ENCODE measurements around the gene WIZ.
"Not testable (repeated sequence)": the region's sequence is repeated elsewhere in the genome, so short reads cannot be mapped to it uniquely, and the experiment has no call there.

WIZ gene

GRCh38 chr19:15485768-15486167 is 36.0 kb upstream of the WIZ start:
- WGBS (ENCODE audit: insufficient coverage), result 100% methylated on average over 5 of the region's 5 CpGs
- not testable (repeated sequence) for H3K9me3 ChIP-seq (ENCODE audit: control extremely low read depth in 1 of 5, control insufficient read depth in 4 of 5, insufficient read depth in 2 of 5, low read depth in 1 of 5, low read length in 4 of 5); H3K36me3 ChIP-seq (ENCODE audit: control insufficient read depth in 4 of 4, insufficient read depth in 4 of 4, low read length in 3 of 4); H3K27me3 ChIP-seq (replicated peaks in 2 of 5; ENCODE audit: control insufficient read depth in 4 of 5, insufficient read depth in 5 of 5, low read length in 4 of 5); H3K4me3 ChIP-seq (ENCODE audit: control insufficient read depth in 1 of 7, extremely low read depth in 1 of 7, insufficient read depth in 4 of 7, low read depth in 2 of 7, low read length in 6 of 7); H3K4me1 ChIP-seq (ENCODE audit: control extremely low read depth in 1 of 4, control insufficient read depth in 4 of 4, insufficient read depth in 4 of 4, low read length in 3 of 4); H3K27ac ChIP-seq (ENCODE audit: insufficient read depth in 1 of 2, low read depth in 1 of 2, low read length in 2 of 2, poor library complexity in 1 of 2, severe bottlenecking in 2 of 2); DNase-seq
- ChIA-PET POLR2A (interaction anchor here (0.7 kb wide), 1 partner anchor 17 kb away, joined by 3 read pairs; no protein-coding TSS in a partner anchor), CTCF (interaction anchor here (0.6 to 0.8 kb wide), 3 partner anchors 46 to 67 kb away, joined by 3 to 4 read pairs (median 3); partner anchors contain the start of gene AKAP8L)

GRCh38 chr19:15480996-15481395 is 31.2 kb upstream of the WIZ start:
- CTCF ChIA-PET, result interaction anchor here (0.9 to 8.8 kb wide), 9 partner anchors 10 to 97 kb away, joined by 3 to 76 read pairs (median 7); partner anchors contain the start of genes AKAP8L and RASAL3
- not testable (repeated sequence) for DNase-seq; H3K27ac ChIP-seq (ENCODE audit: insufficient read depth in 1 of 2, low read depth in 1 of 2, low read length in 2 of 2, poor library complexity in 1 of 2, severe bottlenecking in 2 of 2); H3K36me3 ChIP-seq (ENCODE audit: control insufficient read depth in 4 of 4, insufficient read depth in 4 of 4, low read length in 3 of 4); H3K9me3 ChIP-seq (ENCODE audit: control extremely low read depth in 1 of 5, control insufficient read depth in 4 of 5, insufficient read depth in 2 of 5, low read depth in 1 of 5, low read length in 4 of 5); H3K27me3 ChIP-seq (replicated peaks in 2 of 5; ENCODE audit: control insufficient read depth in 4 of 5, insufficient read depth in 5 of 5, low read length in 4 of 5); H3K4me3 ChIP-seq (ENCODE audit: control insufficient read depth in 1 of 7, extremely low read depth in 1 of 7, insufficient read depth in 4 of 7, low read depth in 2 of 7, low read length in 6 of 7)
- WGBS (ENCODE audit: insufficient coverage), result 100% methylated on average over 1 of the region's 7 CpGs
- H3K4me1 ChIP-seq (ENCODE audit: control extremely low read depth in 1 of 4, control insufficient read depth in 4 of 4, insufficient read depth in 4 of 4, low read length in 3 of 4), result peaks cover 0 to 16% (median 12%) of the 10 kb centered on the region in 4 experiments
- POLR2A ChIA-PET, result interaction anchor here (1.8 kb wide), 1 partner anchor 18 kb away, joined by 7 read pairs; no protein-coding TSS in a partner anchor

DNA sequence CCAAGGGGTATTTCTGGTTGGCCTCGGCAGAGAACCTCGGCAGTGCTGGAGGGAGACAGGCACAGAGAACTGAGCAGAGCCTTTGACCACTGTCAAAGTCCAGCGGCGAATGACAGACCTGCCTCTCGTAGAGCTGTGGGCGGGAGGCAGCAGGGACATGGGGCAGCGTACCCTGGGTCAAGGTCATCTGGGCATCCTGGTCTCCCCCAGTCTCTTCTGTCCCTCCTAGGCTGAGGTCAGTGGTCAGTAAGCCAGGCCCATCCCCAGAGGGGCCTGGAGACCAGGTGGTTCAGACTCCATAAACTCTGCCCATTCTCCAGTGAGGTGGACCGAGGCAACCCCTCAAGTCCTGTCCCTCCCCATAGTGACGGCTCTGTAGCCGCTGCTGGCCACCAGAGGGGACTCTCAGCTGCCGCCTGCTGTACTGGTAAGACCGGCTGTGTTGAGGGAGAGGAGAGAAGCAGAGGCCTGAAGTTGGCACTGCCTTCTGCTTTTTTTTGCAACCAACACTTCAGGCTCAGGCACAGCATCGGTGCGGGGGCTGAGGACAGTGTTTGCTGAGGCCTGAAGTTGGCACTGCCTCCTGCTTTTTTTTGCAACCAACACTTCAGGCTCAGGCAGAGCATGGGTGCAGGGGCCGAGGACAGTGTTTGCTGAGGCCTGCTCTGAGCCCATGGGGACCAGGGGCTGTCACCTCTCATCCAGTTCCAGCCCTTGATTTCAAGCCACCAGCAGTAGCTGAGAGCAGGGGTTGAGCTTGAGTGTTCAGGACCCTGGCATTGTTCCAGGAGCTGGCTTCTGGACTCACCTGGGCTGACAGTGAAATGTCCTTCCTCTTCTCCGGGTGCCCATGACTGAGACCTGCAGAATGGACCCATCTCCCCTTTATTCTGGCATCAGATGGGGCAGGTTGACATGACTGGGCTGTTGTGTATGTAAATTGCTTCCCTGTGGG is 29.9 kb upstream of the WIZ start, which contains the start of gene PGLYRP2:
Gene PGLYRP2 (minus strand): TSS at position 111 of the 955 bp plus-strand sequence. CDS start 130 bp downstream, outside the sequence.
- CTCF ChIA-PET, result interaction anchor here (0.6 to 8.8 kb wide), 19 partner anchors 9 to 105 kb away, joined by 3 to 76 read pairs (median 4); partner anchors contain the start of genes AKAP8L and RASAL3
- DNase-seq, result peak; percentile 71 to 85 (median 83)
- 63% methylated on average over 12 of the region's 16 CpGs for WGBS (ENCODE audit: insufficient coverage)
- H3K4me3 ChIP-seq (ENCODE audit: control insufficient read depth in 1 of 7, extremely low read depth in 1 of 7, insufficient read depth in 4 of 7, low read depth in 2 of 7, low read length in 6 of 7), result no peak within 1 kb of the TSS
- H3K9me3 ChIP-seq (ENCODE audit: control extremely low read depth in 1 of 5, control insufficient read depth in 4 of 5, insufficient read depth in 2 of 5, low read depth in 1 of 5, low read length in 4 of 5), result peaks cover 0 to 8% (median 4%) of the 10 kb centered on the region in 5 experiments
- peaks cover 0 to 17% (median 15%) of the 10 kb centered on the region in 4 experiments for H3K4me1 ChIP-seq (ENCODE audit: control extremely low read depth in 1 of 4, control insufficient read depth in 4 of 4, insufficient read depth in 4 of 4, low read length in 3 of 4)
- H3K27me3 ChIP-seq (replicated peaks in 2 of 5; ENCODE audit: control insufficient read depth in 4 of 5, insufficient read depth in 5 of 5, low read length in 4 of 5), result no peaks in the 10 kb centered on the region
- POLR2A ChIA-PET, result interaction anchor here (1.1 to 1.8 kb wide), 3 partner anchors 15 to 61 kb away, joined by 3 to 7 read pairs (median 3); partner anchors contain the start of genes AKAP8L and RASAL3
- H3K27ac ChIP-seq (ENCODE audit: insufficient read depth in 1 of 2, low read depth in 1 of 2, low read length in 2 of 2, poor library complexity in 1 of 2, severe bottlenecking in 2 of 2), result no peak within 1 kb of the TSS
- H3K36me3 ChIP-seq (ENCODE audit: control insufficient read depth in 4 of 4, insufficient read depth in 4 of 4, low read length in 3 of 4), result no peaks in the 10 kb centered on the region

- peaks cover 0 to 8% (median 4%) of the 10 kb centered on the region in 5 experiments for H3K9me3 ChIP-seq (ENCODE audit: control extremely low read depth in 1 of 5, control insufficient read depth in 4 of 5, insufficient read depth in 2 of 5, low read depth in 1 of 5, low read length in 4 of 5)
- ChIA-PET POLR2A (interaction anchor here (0.8 kb wide), 1 partner anchor 9 kb away, joined by 4 read pairs; no protein-coding TSS in a partner anchor), CTCF (interaction anchor here (1.0 to 8.8 kb wide), 6 partner anchors 9 to 84 kb away, joined by 3 to 76 read pairs (median 5); partner anchors contain the start of gene AKAP8L)
These were observed 26.6 kb upstream of the WIZ start for GRCh38 chr19:15476325-15476724.

DNA sequence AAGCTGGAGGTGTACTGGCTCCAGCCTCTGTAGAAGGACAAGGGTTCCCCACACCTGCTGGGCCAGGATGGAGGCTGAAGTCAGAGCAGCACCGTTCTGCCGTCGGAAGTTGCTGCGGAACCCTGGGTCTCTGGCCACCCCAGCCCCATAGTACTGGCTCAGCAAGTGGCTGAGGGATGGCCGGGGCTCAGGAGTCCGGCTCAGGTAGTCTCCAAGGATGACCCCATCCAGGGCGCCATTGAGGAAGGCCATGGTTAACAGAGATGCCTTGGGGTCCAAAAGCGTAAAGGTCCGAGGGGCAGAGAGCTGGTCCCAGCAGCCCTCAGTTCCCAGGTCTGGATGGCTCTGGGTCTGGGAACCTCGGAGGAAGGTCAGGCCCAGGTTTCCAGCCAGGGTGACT is 25.9 kb upstream of the WIZ start:
- DNase-seq, result no peak
- peaks cover 0 to 8% (median 4%) of the 10 kb centered on the region in 5 experiments for H3K9me3 ChIP-seq (ENCODE audit: control extremely low read depth in 1 of 5, control insufficient read depth in 4 of 5, insufficient read depth in 2 of 5, low read depth in 1 of 5, low read length in 4 of 5)
- no peaks in the 10 kb centered on the region for H3K36me3 ChIP-seq (ENCODE audit: control insufficient read depth in 4 of 4, insufficient read depth in 4 of 4, low read length in 3 of 4)
- no peak overlapping the region for H3K4me3 ChIP-seq (ENCODE audit: control insufficient read depth in 1 of 7, extremely low read depth in 1 of 7, insufficient read depth in 4 of 7, low read depth in 2 of 7, low read length in 6 of 7)
- H3K4me1 ChIP-seq (ENCODE audit: control extremely low read depth in 1 of 4, control insufficient read depth in 4 of 4, insufficient read depth in 4 of 4, low read length in 3 of 4), result peaks cover 0 to 19% (median 15%) of the 10 kb centered on the region in 4 experiments
- H3K27ac ChIP-seq (ENCODE audit: insufficient read depth in 1 of 2, low read depth in 1 of 2, low read length in 2 of 2, poor library complexity in 1 of 2, severe bottlenecking in 2 of 2), result no peak overlapping the region
- POLR2A ChIA-PET, result no interaction called here
- H3K27me3 ChIP-seq (replicated peaks in 2 of 5; ENCODE audit: control insufficient read depth in 4 of 5, insufficient read depth in 5 of 5, low read length in 4 of 5), result no peaks in the 10 kb centered on the region
- CTCF ChIA-PET, result interaction anchor here (0.8 to 8.8 kb wide), 5 partner anchors 8 to 85 kb away, joined by 4 to 76 read pairs (median 5); no protein-coding TSS in a partner anchor
- WGBS (ENCODE audit: insufficient coverage), result 98% methylated on average over 10 of the region's 10 CpGs

More at GRCh38 chr19:15476325-15476724, 26.6 kb upstream of the WIZ start:
- peak in 2 of 3 donors; percentile 36 to 39 for DNase-seq
- H3K36me3 ChIP-seq (ENCODE audit: control insufficient read depth in 4 of 4, insufficient read depth in 4 of 4, low read length in 3 of 4), result no peaks in the 10 kb centered on the region
- peaks cover 0 to 19% (median 15%) of the 10 kb centered on the region in 4 experiments for H3K4me1 ChIP-seq (ENCODE audit: control extremely low read depth in 1 of 4, control insufficient read depth in 4 of 4, insufficient read depth in 4 of 4, low read length in 3 of 4)
- no peak overlapping the region for H3K4me3 ChIP-seq (ENCODE audit: control insufficient read depth in 1 of 7, extremely low read depth in 1 of 7, insufficient read depth in 4 of 7, low read depth in 2 of 7, low read length in 6 of 7)
- no peaks in the 10 kb centered on the region for H3K27me3 ChIP-seq (replicated peaks in 2 of 5; ENCODE audit: control insufficient read depth in 4 of 5, insufficient read depth in 5 of 5, low read length in 4 of 5)
- WGBS (ENCODE audit: insufficient coverage), result 0% methylated on average over 1 of the region's 5 CpGs
- H3K27ac ChIP-seq (ENCODE audit: insufficient read depth in 1 of 2, low read depth in 1 of 2, low read length in 2 of 2, poor library complexity in 1 of 2, severe bottlenecking in 2 of 2), result no peak overlapping the region

DNA sequence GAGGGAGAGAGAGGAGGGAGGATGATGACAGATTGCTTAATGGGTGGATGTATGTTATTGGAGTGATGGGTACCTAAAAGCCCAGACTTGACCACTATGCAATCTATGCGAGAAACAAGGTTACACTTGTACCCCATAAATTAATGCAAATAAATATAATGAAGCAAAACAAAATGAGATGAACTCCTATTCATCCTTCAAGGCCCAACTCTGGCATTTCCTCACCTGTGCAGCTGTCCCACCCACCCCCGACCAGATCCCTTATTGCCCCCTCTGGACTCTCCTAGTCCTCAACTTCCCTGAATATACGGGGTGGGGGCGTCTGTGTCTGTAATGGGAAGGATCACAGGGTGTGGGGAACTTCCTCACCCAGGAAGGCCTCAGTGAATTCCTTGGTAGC is 25.4 kb upstream of the WIZ start:
- Histone ChIP-seq H3K27ac (ENCODE audit: insufficient read depth in 1 of 2, low read depth in 1 of 2, low read length in 2 of 2, poor library complexity in 1 of 2, severe bottlenecking in 2 of 2) (no peak overlapping the region), H3K9me3 (ENCODE audit: control extremely low read depth in 1 of 5, control insufficient read depth in 4 of 5, insufficient read depth in 2 of 5, low read depth in 1 of 5, low read length in 4 of 5) (peaks cover 0 to 8% (median 4%) of the 10 kb centered on the region in 5 experiments), H3K36me3 (ENCODE audit: control insufficient read depth in 4 of 4, insufficient read depth in 4 of 4, low read length in 3 of 4) (no peaks in the 10 kb centered on the region), H3K27me3 (replicated peaks in 2 of 5; ENCODE audit: control insufficient read depth in 4 of 5, insufficient read depth in 5 of 5, low read length in 4 of 5) (no peaks in the 10 kb centered on the region), H3K4me1 (ENCODE audit: control extremely low read depth in 1 of 4, control insufficient read depth in 4 of 4, insufficient read depth in 4 of 4, low read length in 3 of 4) (peaks cover 0 to 20% (median 14%) of the 10 kb centered on the region in 4 experiments), H3K4me3 (ENCODE audit: control insufficient read depth in 1 of 7, extremely low read depth in 1 of 7, insufficient read depth in 4 of 7, low read depth in 2 of 7, low read length in 6 of 7) (no peak overlapping the region)
- CTCF ChIA-PET, result interaction anchor here (0.8 to 8.8 kb wide), 5 partner anchors 8 to 85 kb away, joined by 4 to 76 read pairs (median 5); no protein-coding TSS in a partner anchor
- 100% methylated on average over 1 of the region's 4 CpGs for WGBS (ENCODE audit: insufficient coverage)
- POLR2A ChIA-PET, result no interaction called here
- DNase-seq, result no peak

Data from common myeloid progenitor, CD34-positive (primary cell).